Measurements from ENCODE around the gene ANKRD34A. TPM values are rescaled to one million over a fixed set of nuclear protein-coding genes. Genes with fewer than 3 reads are reported as not detected.

The ANKRD34A gene
- total RNA-seq, 1 experiment from 2014 or later = 2.8 TPM

GRCh38 chr1:145959957-145960467 is 4.4 kb downstream of the ANKRD34A start:
- no peak for ATAC-seq

DNA sequence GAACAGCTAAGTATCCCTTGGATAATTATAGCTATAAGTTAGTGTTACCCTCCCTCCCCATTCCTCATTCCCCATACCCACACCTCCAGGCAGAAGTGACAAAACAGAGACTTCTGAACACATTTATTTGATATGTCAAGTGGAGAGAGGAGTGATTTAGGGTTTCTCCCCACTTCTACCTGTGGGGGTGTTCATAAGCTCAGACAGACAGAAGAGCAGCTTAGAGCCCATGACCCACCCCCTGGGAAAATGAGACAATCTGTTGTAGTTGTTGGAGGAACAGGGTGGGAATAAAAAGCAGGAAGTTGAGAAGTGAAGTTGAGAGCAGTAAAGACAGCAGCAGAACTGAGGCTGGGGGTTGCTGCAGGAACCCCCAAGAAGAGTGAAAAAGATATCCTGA is 5.0 kb downstream of the ANKRD34A start:
- H3F3A ChIP-seq (ENCODE audit: low read length, unreplicated experiment) = no peaks in the 10 kb centered on the region
- H3K79me2 ChIP-seq (ENCODE audit: low read length) = peaks cover 20% of the 10 kb centered on the region
- intact Hi-C loops (cut with micrococcal nuclease) = loop anchor here (2.0 to 5.0 kb wide), 2 partner anchors 15 to 42 kb away; partner anchors contain the start of gene PEX11B
- peaks cover 60% of the 10 kb centered on the region for H3K4me1 ChIP-seq (ENCODE audit: insufficient read depth, low read length)
- TF ChIP-seq EZH2 (IDR thresholded peaks at IDR 0.05; ENCODE audit: low read length, unreplicated experiment) (no peak), EZH2phosphoT487 (IDR thresholded peaks at IDR 0.05; ENCODE audit: borderline replicate concordance, low read length) (no peak)
- TF ChIP-seq, protein P1, sequence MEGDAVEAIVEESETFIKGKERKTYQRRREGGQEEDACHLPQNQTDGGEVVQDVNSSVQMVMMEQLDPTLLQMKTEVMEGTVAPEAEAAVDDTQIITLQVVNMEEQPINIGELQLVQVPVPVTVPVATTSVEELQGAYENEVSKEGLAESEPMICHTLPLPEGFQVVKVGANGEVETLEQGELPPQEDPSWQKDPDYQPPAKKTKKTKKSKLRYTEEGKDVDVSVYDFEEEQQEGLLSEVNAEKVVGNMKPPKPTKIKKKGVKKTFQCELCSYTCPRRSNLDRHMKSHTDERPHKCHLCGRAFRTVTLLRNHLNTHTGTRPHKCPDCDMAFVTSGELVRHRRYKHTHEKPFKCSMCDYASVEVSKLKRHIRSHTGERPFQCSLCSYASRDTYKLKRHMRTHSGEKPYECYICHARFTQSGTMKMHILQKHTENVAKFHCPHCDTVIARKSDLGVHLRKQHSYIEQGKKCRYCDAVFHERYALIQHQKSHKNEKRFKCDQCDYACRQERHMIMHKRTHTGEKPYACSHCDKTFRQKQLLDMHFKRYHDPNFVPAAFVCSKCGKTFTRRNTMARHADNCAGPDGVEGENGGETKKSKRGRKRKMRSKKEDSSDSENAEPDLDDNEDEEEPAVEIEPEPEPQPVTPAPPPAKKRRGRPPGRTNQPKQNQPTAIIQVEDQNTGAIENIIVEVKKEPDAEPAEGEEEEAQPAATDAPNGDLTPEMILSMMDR (conservative IDR thresholded peaks at IDR 0.05; ENCODE audit: low read depth, low read length) = no peak
- H3K4me3 ChIP-seq (ENCODE audit: low read length) = no peak overlapping the region
- H3K9me2 ChIP-seq (replicated peaks; ENCODE audit: low read length) = no peaks in the 10 kb centered on the region
- DNase-seq (no peak), ATAC-seq (no peak)
- H3K27ac ChIP-seq (ENCODE audit: low read length) = no peak overlapping the region
- no TSS peak for BruUV-seq (replicated peaks)
- ChIA-PET POLR2A (ENCODE audit: unreplicated experiment) (no interaction called here), CTCF (interaction anchor here (1.5 kb wide), 1 partner anchor 114 kb away, joined by 10 read pairs; the partner anchor contains the start of gene NUDT17)
- no peak overlapping the region for H3K9ac ChIP-seq (ENCODE audit: low read length)
- no peak overlapping the region for H2AFZ ChIP-seq (ENCODE audit: low read length)
- H3K36me3 ChIP-seq (ENCODE audit: low read depth, low read length) = no peaks in the 10 kb centered on the region
- H4K20me1 ChIP-seq (ENCODE audit: low read length) = no peaks in the 10 kb centered on the region
- no peaks in the 10 kb centered on the region for H3K27me3 ChIP-seq (ENCODE audit: low read length)
- no peaks in the 10 kb centered on the region for H3K9me3 ChIP-seq (ENCODE audit: low read length)
- H3K4me2 ChIP-seq (ENCODE audit: low read length) = no peak overlapping the region

More at GRCh38 chr1:145959957-145960467, 4.4 kb downstream of the ANKRD34A start:
- Histone ChIP-seq H3K27me3 (ENCODE audit: low read length) (no peaks in the 10 kb centered on the region), H3K79me2 (ENCODE audit: low read length) (peaks cover 20% of the 10 kb centered on the region), H3K4me1 (ENCODE audit: insufficient read depth, low read length) (peaks cover 60% of the 10 kb centered on the region), H4K20me1 (ENCODE audit: low read length) (no peaks in the 10 kb centered on the region), H3F3A (ENCODE audit: low read length, unreplicated experiment) (no peaks in the 10 kb centered on the region), H3K4me3 (ENCODE audit: low read length) (peak overlapping the region; percentile 76; the same call in 1 of the 2 replicates), H3K27ac (ENCODE audit: low read length) (no peak overlapping the region), H3K9me3 (ENCODE audit: low read length) (no peaks in the 10 kb centered on the region), H3K9me2 (replicated peaks; ENCODE audit: low read length) (no peaks in the 10 kb centered on the region), H3K9ac (ENCODE audit: low read length) (no peak overlapping the region), H2AFZ (ENCODE audit: low read length) (no peak overlapping the region), H3K4me2 (ENCODE audit: low read length) (peak overlapping the region; percentile 91; the same call in 1 of the 2 replicates), H3K36me3 (ENCODE audit: low read depth, low read length) (no peaks in the 10 kb centered on the region)
- TF ChIP-seq EZH2 (IDR thresholded peaks at IDR 0.05; ENCODE audit: low read length, unreplicated experiment) = no peak
- TF ChIP-seq EZH2phosphoT487 (IDR thresholded peaks at IDR 0.05; ENCODE audit: borderline replicate concordance, low read length) = no peak
- TF ChIP-seq, protein P1 (conservative IDR thresholded peaks at IDR 0.05; ENCODE audit: low read depth, low read length) = no peak
- no TSS peak for BruUV-seq (replicated peaks)
- CTCF ChIA-PET = no interaction called here
- POLR2A ChIA-PET (ENCODE audit: unreplicated experiment) = no interaction called here
- no peak for DNase-seq
- intact Hi-C loops (cut with micrococcal nuclease) = loop anchor here (2.0 to 5.0 kb wide), 2 partner anchors 15 to 43 kb away; partner anchors contain the start of gene PEX11B

DNA sequence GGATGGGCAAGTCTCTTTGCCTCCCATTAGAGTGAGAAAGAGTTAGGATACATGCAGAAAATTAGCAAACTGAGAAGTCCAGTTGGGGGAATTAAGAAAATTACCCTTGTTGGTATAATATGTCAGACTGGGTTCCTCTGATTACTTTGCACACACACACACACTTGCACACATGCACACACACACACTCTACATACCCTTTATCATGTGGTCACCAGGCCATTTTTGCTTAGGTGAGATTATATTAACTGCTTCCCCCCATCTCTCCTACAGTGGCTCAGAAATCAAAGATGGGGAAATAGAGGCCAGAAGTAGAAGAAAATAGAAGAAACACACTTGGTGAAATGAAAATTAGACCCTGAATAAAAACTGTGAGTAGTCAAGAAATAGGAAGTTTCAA is 5.6 kb downstream of the ANKRD34A start:
- ChIA-PET CTCF (interaction anchor here (1.4 to 1.8 kb wide), 3 partner anchors 31 to 113 kb away, joined by 5 to 10 read pairs (median 6); partner anchors contain the start of genes NUDT17 and RBM8A), POLR2A (ENCODE audit: unreplicated experiment) (interaction anchor here (0.6 to 1.6 kb wide), 3 partner anchors 31 to 100 kb away, joined by 4 to 12 read pairs (median 7); partner anchors contain the start of genes PIAS3 and RBM8A)
- Histone ChIP-seq H3K9ac (ENCODE audit: low read length) (no peak overlapping the region), H3F3A (ENCODE audit: low read length, unreplicated experiment) (no peaks in the 10 kb centered on the region), H3K4me1 (ENCODE audit: insufficient read depth, low read length) (peaks cover 54% of the 10 kb centered on the region), H3K9me3 (ENCODE audit: low read length) (no peaks in the 10 kb centered on the region), H3K27me3 (ENCODE audit: low read length) (no peaks in the 10 kb centered on the region), H3K4me2 (ENCODE audit: low read length) (peak overlapping the region; percentile 84), H3K27ac (ENCODE audit: low read length) (no peak overlapping the region), H3K79me2 (ENCODE audit: low read length) (peaks cover 20% of the 10 kb centered on the region), H3K9me2 (replicated peaks; ENCODE audit: low read length) (no peaks in the 10 kb centered on the region), H2AFZ (ENCODE audit: low read length) (peak overlapping the region; percentile 83; the same call in 1 of the 2 replicates), H4K20me1 (ENCODE audit: low read length) (no peaks in the 10 kb centered on the region), H3K36me3 (ENCODE audit: low read depth, low read length) (no peaks in the 10 kb centered on the region), H3K4me3 (ENCODE audit: low read length) (no peak overlapping the region)
- TF ChIP-seq, protein P1 (conservative IDR thresholded peaks at IDR 0.05; ENCODE audit: low read depth, low read length) = no peak
- TF ChIP-seq EZH2 (IDR thresholded peaks at IDR 0.05; ENCODE audit: low read length, unreplicated experiment) (no peak), EZH2phosphoT487 (IDR thresholded peaks at IDR 0.05; ENCODE audit: borderline replicate concordance, low read length) (no peak)
- no TSS peak for BruUV-seq (replicated peaks)
- DNase-seq (no peak), ATAC-seq (no peak)
- intact Hi-C loops (cut with micrococcal nuclease) = loop anchor here (1.0 to 5.0 kb wide), 3 partner anchors 16 to 66 kb away; partner anchors contain the start of gene PEX11B
